ENCODE data around the gene TMEM117.

GRCh38 chr12:44384136-44384535 is 548.3 kb downstream of the TMEM117 start:
- TF ChIP-seq CTCF (IDR thresholded peaks at IDR 0.05) = no peak
- no peak for TF ChIP-seq POLR2A (IDR thresholded peaks at IDR 0.05)

Data from tibial nerve (tissue), 3 donors.